ES-I3 (cell line): ENCODE results near the gene RBM4.
A peak's percentile ranks its signal among the peaks of the same experiment; 100 is the strongest.
"Not testable (repeated sequence)": the region's sequence is repeated elsewhere in the genome, so short reads cannot be mapped to it uniquely, and the experiment has no call there.

ENCODE experiments used
- H3K36me3 ChIP-seq: 2 replicates; pipeline ENCODE4 v1.6.1; 2013; ENCODE audit warnings: mild to moderate bottlenecking, low read length, control low read depth, moderate library complexity; ENCODE audit not compliant: insufficient read depth
- H3K4me1 ChIP-seq: 2 replicates; pipeline ENCODE4 v1.6.1; 2013; ENCODE audit warnings: mild to moderate bottlenecking, control low read depth, low read length; ENCODE audit not compliant: insufficient read depth
- H3K9ac ChIP-seq: 2 replicates; pipeline ENCODE4 v1.6.1; 2013; ENCODE audit warnings: low read depth, mild to moderate bottlenecking, low read length, moderate library complexity
- H3K9me3 ChIP-seq: 2 replicates; pipeline ENCODE4 v1.6.1; 2013; ENCODE audit warnings: mild to moderate bottlenecking, low read length, moderate library complexity; ENCODE audit not compliant: control insufficient read depth, insufficient read depth

The RBM4 gene

DNA sequence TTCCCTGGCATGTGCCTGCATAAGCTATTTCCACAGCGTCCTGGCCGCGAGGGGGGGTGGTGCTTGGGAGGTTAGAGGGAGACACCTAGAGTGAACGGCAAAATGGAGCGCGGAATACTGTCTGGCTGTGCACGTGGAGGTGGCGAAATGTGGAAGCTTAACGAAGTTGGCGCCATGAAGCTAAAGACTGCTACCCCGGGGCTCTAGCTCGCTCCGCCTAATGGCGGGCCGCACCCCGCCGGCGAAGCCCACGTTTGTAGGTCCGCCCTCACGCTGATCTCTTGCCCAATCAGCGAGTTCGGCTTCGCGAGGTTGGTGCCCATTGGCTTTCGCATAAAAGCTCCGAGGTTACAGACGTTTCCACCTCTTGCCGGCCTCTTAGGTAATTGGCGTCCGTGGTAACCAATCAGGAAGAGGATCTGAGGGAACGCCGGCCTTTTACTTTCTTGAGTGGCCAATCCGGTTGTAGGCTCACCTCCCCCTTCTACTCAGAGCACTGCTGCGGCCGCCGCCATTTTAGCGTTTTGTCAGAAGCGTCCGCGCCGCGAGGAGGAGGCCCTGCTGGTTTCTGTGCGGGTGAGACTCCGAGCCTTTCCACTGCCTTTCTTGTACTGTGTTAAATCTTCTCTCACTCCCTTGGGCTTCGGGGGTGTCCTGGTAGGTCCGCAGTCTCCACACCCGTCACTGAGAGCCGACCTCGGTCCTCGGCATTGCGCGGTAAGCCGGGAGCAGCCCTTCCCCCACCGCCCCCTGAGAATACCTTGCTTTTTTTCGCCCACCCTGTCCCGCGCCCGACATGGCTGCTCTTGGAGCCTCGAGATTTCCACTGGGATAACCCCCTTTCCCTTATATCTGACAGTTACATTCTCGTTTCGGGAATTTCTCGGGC is at the start of gene RBM4:
Gene RBM4 (plus strand): TSS at position 527 of the 889 bp plus-strand sequence. CDS start 1,009 bp downstream, outside the sequence.
- Histone ChIP-seq H3K36me3 (peaks cover 32% of the 10 kb centered on the region), H3K4me1 (peaks cover 20% of the 10 kb centered on the region), H3K9ac (peak within 1 kb of the TSS; percentile 94), H3K9me3 (no peaks in the 10 kb centered on the region)

DNA sequence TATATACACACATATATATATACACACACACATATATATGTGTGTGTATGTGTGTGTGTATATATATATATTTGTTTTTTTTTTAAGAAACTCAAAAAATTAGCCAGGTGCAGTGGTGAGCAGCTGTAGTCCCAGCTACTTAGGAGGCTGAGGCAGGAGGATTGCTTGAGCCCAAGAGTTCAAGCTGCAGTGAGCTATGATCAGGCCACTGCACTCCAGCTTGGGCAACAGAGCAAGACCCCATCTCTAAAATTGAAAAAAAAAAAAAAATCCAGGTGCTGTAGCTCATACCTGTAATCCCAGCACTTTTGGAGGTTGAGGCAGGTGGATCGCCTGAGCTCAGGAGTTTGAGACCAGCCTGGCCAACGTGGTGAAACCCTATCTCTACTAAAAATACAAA is 49.2 kb upstream of the RBM4 start:
- H3K9me3 ChIP-seq, H3K9ac ChIP-seq, H3K4me1 ChIP-seq, H3K36me3 ChIP-seq: not testable (repeated sequence)

GRCh38 chr11:66589996-66590675 is 48.4 kb upstream of the RBM4 start:
- H3K36me3 ChIP-seq: no peaks in the 10 kb centered on the region
- H3K4me1 ChIP-seq: no peaks in the 10 kb centered on the region
- H3K9me3 ChIP-seq: no peaks in the 10 kb centered on the region; the same call in 1 of the 2 replicates
- no peak overlapping the region for H3K9ac ChIP-seq

DNA sequence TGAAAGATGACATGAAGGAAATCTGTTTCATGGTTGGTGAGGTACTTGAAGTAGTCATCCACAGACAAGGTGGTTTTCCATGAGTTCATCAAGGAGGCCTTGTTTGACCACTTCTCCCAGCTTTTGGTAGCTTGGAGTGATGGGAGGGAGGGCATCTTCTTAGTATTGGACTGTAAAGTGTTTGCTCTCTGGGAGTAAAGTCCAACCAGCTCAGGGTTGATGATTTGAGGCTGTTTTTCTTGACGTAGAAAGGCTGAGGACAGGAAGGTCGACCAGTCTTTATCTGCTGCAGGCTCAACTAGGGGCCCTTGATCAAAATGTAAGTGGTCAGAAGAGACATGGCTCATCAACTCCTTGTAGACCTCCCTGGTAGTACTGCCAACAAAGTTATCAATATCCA is 47.3 kb upstream of the RBM4 start:
- Histone ChIP-seq H3K36me3 (no peaks in the 10 kb centered on the region), H3K9me3 (no peaks in the 10 kb centered on the region; the same call in 1 of the 2 replicates), H3K9ac (no peak overlapping the region), H3K4me1 (no peaks in the 10 kb centered on the region)

DNA sequence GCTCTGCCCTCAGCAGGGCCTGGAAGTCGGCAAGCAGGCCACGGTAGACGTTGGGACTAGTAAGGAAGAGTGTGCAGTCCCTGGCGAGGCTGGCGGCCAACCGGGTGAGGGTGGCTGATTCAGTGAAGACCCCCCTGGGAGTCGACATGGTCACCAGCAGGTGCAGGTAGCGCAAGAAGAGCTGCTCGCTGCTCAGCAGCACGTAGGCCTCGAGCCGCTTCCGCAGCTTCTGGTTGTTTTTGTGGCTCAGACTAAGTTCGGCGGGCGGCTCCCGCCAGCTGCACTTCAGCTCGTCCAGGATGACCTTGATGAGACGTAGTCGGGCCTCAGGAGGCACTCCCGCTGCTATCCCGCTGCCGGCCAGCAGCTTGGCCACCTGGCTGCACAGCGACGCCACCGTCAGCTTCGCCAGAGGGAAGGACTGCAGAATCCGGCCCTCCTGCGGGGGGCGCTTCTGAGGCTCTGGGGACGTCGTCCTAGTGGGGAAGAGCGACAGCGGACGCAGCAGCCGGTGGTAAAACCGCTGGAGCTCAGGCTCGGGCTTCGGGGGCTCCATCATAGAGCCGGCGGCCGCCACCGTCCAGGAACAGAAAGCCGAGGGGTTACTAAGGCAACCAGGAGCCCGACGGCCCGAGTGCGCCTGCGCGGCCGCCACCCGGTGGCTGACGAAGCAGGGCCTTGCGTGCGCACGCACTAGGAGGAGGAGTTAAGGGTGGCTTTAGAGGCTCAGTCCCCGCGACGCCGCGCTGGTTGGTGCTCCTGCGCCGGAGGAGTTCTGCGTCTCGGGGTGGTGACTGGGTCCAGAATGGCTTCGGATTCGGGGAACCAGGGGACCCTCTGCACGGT is 45.8 kb upstream of the RBM4 start, which contains the start of the genes CCDC87 and CCS:
Gene CCDC87 (minus strand): TSS at position 607 of the 846 bp plus-strand sequence. CDS start 48 bp downstream, at position 559.
Gene CCS (plus strand): TSS at position 729 of the 846 bp plus-strand sequence. CDS start 77 bp downstream, at position 806.
- H3K9ac ChIP-seq: peak within 1 kb of the TSS; percentile 71
- H3K4me1 ChIP-seq: no peaks in the 10 kb centered on the region
- H3K9me3 ChIP-seq: no peaks in the 10 kb centered on the region; the same call in 1 of the 2 replicates
- H3K36me3 ChIP-seq: no peaks in the 10 kb centered on the region

- Histone ChIP-seq H3K9ac (peak overlapping the region; percentile 71), H3K36me3 (no peaks in the 10 kb centered on the region), H3K9me3 (no peaks in the 10 kb centered on the region; the same call in 1 of the 2 replicates), H3K4me1 (no peaks in the 10 kb centered on the region)
Measured at GRCh38 chr11:66593303-66593635, 45.2 kb upstream of the RBM4 start.

GRCh38 chr11:66593650-66594049 is 44.9 kb upstream of the RBM4 start:
- Histone ChIP-seq H3K9ac (peak overlapping the region; percentile 71), H3K36me3 (no peaks in the 10 kb centered on the region), H3K4me1 (no peaks in the 10 kb centered on the region)

GRCh38 chr11:66595245-66595904 is 43.1 kb upstream of the RBM4 start:
- no peaks in the 10 kb centered on the region; the same call in 1 of the 2 replicates for H3K36me3 ChIP-seq
- H3K9ac ChIP-seq: no peak overlapping the region
- no peaks in the 10 kb centered on the region for H3K9me3 ChIP-seq
- H3K4me1 ChIP-seq: no peaks in the 10 kb centered on the region

More at GRCh38 chr11:66593650-66594049, 44.9 kb upstream of the RBM4 start:
- no peaks in the 10 kb centered on the region; the same call in 1 of the 2 replicates for H3K9me3 ChIP-seq

GRCh38 chr11:66598993-66599392 is 39.5 kb upstream of the RBM4 start:
- peaks cover 3% of the 10 kb centered on the region; the same call in 1 of the 2 replicates for H3K36me3 ChIP-seq
- no peaks in the 10 kb centered on the region; the same call in 1 of the 2 replicates for H3K9me3 ChIP-seq
- H3K9ac ChIP-seq: no peak overlapping the region
- H3K4me1 ChIP-seq: no peaks in the 10 kb centered on the region

- H3K36me3 ChIP-seq: peaks cover 3% of the 10 kb centered on the region
- no peaks in the 10 kb centered on the region for H3K4me1 ChIP-seq
- no peaks in the 10 kb centered on the region; the same call in 1 of the 2 replicates for H3K9me3 ChIP-seq
- no peak overlapping the region for H3K9ac ChIP-seq
Measured at GRCh38 chr11:66600219-66600618, 38.3 kb upstream of the RBM4 start.

- Histone ChIP-seq H3K9me3 (no peaks in the 10 kb centered on the region; the same call in 1 of the 2 replicates), H3K9ac (no peak overlapping the region), H3K4me1 (no peaks in the 10 kb centered on the region), H3K36me3 (peaks cover 3% of the 10 kb centered on the region)
Measured at GRCh38 chr11:66600631-66601233, 37.8 kb upstream of the RBM4 start.

DNA sequence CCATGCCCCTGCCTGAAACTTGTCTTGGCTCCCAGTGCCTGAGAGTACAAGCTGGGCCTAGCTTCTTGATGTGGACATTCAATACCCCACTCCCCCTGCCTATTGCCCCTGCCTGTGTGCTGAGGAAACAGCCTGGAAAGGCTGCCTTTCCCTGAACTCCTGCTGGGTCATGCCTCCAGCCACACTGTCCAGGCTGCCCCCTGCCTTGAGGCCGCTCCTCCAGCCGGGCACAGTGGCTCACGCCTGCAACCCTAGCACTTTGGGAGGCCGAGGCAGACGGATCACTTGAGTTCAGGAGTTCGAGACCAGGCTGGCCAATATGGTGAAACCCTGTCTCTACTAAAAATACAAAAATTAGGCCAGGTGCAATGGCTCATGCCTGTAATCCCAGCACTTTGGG is 35.4 kb upstream of the RBM4 start:
- Histone ChIP-seq H3K36me3 (peaks cover 7% of the 10 kb centered on the region), H3K9me3 (no peaks in the 10 kb centered on the region; the same call in 1 of the 2 replicates), H3K4me1 (no peaks in the 10 kb centered on the region), H3K9ac (no peak overlapping the region)

DNA sequence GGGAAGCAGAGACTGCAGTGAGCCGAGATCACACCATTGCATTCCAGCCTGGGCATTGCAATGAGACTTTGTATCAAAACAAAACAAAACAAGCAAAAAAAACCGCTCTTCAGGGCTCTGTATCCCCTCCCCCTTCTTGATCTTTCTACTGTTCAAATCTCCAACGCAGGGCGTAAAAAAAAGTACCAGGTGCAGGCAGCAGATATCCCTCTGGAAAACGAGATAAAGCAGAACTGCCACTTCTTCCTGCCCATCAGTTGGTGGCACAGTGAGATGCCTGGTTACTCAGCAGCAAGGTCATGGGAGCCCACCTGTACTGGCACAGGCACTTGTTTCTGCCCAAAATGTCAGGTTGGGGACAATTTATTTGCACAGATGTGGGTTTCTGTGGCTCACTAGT is 34.3 kb upstream of the RBM4 start:
- no peak overlapping the region for H3K9ac ChIP-seq
- H3K9me3 ChIP-seq: no peaks in the 10 kb centered on the region; the same call in 1 of the 2 replicates
- no peaks in the 10 kb centered on the region for H3K4me1 ChIP-seq
- H3K36me3 ChIP-seq: peaks cover 7% of the 10 kb centered on the region; the same call in 1 of the 2 replicates
